Breast epithelium (tissue), 4 donors: ENCODE data around the gene FOXS1. TPM values are rescaled to one million over a fixed set of nuclear protein-coding genes. Genes with fewer than 3 reads are reported as not detected.

ENCODE experiments used
- DNase-seq, 2 donors: peaks; one replicate each; pipeline ENCODE4 v3.0.0-alpha.2; 2019; ENCODE audit warnings: low spot score in 2 of 2
- H3K27ac ChIP-seq, 2 donors: fragments of 200-600 bp; sonication (generic) in 1 of 2; one replicate each; pipeline ENCODE4 v1.5.1; 2016 to 2019; ENCODE audit warnings: mild to moderate bottlenecking in 1 of 2
- H3K27me3 ChIP-seq, 2 donors: fragments of 200-600 bp; sonication (generic) in 1 of 2; one replicate each; pipeline versions ENCODE4 v1.5.1 to v1.6.0; 2017 to 2019; ENCODE audit warnings: control low read depth in 1 of 2, mild to moderate bottlenecking in 1 of 2
- H3K36me3 ChIP-seq: fragments of 200-600 bp; one replicate; pipeline ENCODE4 v1.5.1; 2019
- H3K4me1 ChIP-seq, 2 donors: fragments of 200-600 bp; sonication (generic); one replicate each; pipeline ENCODE4 v1.5.1; 2016 to 2019; ENCODE audit warnings: control low read depth in 1 of 2
- H3K4me3 ChIP-seq, 3 donors: fragments of 200-600 bp; sonication (generic); 1 replicate in 2 of 3; 2 replicates in 1 of 3; pipeline ENCODE4 v1.5.1; 2016 to 2019; ENCODE audit warnings: mild to moderate bottlenecking in 3 of 3, moderate library complexity in 2 of 3
- H3K9me3 ChIP-seq, 2 donors: fragments of 200-600 bp; sonication (generic) in 1 of 2; one replicate each; pipeline ENCODE4 v1.5.1; 2016 to 2019; ENCODE audit warnings: control low read depth in 1 of 2
- CTCF ChIP-seq, 3 donors: fragments of 450-650 bp; IDR thresholded peaks; one replicate each; pipeline ENCODE4 v1.5.1; 2016 to 2017; ENCODE audit warnings: antibody characterized with exemption in 3 of 3, mild to moderate bottlenecking in 3 of 3, moderate library complexity in 3 of 3
- POLR2A ChIP-seq: fragments of 450-650 bp; IDR thresholded peaks from one replicate; pipeline ENCODE4 v1.6.1; 2016; ENCODE audit warnings: antibody characterized with exemption, mild to moderate bottlenecking, moderate library complexity
- POLR2AphosphoS5 ChIP-seq, 3 donors: sonication (generic); formaldehyde crosslinking; IDR thresholded peaks; one replicate each; pipeline ENCODE4 v1.6.1; 2017; ENCODE audit warnings: antibody characterized with exemption in 3 of 3
- intact Hi-C: fragments of 100-400 bp; cut with DNase I; formaldehyde crosslinking; loops from one replicate; pipeline ENCODE4 v1.15.1; 2023; ENCODE audit warnings: low total_unique reads
- total RNA-seq, 3 donors: library from RNA; depleted of rRNA; stranded (reverse); fragments of >200 nt; gene quantifications; one replicate each; pipeline ENCODE4 v1.1.0, GENCODE V29; 2016

Gene FOXS1
- total RNA-seq, 3 donors from 2014 or later = 0.44 to 0.98 TPM; not detected in 1

- H3K36me3 ChIP-seq = no peaks in the 10 kb centered on the region
- intact Hi-C loops = no loop called here
- H3K27me3 ChIP-seq = no peaks in the 10 kb centered on the region
- H3K4me3 ChIP-seq = no peak overlapping the region
- no peaks in the 10 kb centered on the region for H3K9me3 ChIP-seq
- TF ChIP-seq POLR2A (no peak), CTCF (IDR thresholded peaks at IDR 0.05) (no peak), POLR2AphosphoS5 (IDR thresholded peaks at IDR 0.05) (no peak)
- H3K4me1 ChIP-seq = no peaks in the 10 kb centered on the region
- no peak overlapping the region for H3K27ac ChIP-seq
- no peak for DNase-seq
Observed at GRCh38 chr20:31806564-31807355, 38.6 kb downstream of the FOXS1 start.

- no peak for TF ChIP-seq POLR2A
- no peak for TF ChIP-seq CTCF (IDR thresholded peaks at IDR 0.05)
- no peak for TF ChIP-seq POLR2AphosphoS5 (IDR thresholded peaks at IDR 0.05)
- no peaks in the 10 kb centered on the region for H3K27me3 ChIP-seq
- H3K36me3 ChIP-seq = no peaks in the 10 kb centered on the region
- no peaks in the 10 kb centered on the region for H3K9me3 ChIP-seq
- no peak overlapping the region for H3K4me3 ChIP-seq
- intact Hi-C loops = no loop called here
- no peak for DNase-seq
- no peak overlapping the region for H3K27ac ChIP-seq
- no peaks in the 10 kb centered on the region for H3K4me1 ChIP-seq
Observed at GRCh38 chr20:31803552-31804291, 41.7 kb downstream of the FOXS1 start.

- H3K27me3 ChIP-seq = no peaks in the 10 kb centered on the region
- H3K36me3 ChIP-seq = no peaks in the 10 kb centered on the region
- intact Hi-C loops = no loop called here
- H3K27ac ChIP-seq = no peak overlapping the region
- TF ChIP-seq POLR2A = no peak
- TF ChIP-seq CTCF (IDR thresholded peaks at IDR 0.05) = no peak
- TF ChIP-seq POLR2AphosphoS5 (IDR thresholded peaks at IDR 0.05) = no peak
- no peaks in the 10 kb centered on the region for H3K9me3 ChIP-seq
- no peak for DNase-seq
- no peak overlapping the region for H3K4me3 ChIP-seq
- H3K4me1 ChIP-seq = no peaks in the 10 kb centered on the region
Observed at GRCh38 chr20:31801508-31801907, 43.9 kb downstream of the FOXS1 start.

GRCh38 chr20:31797364-31797763, 48.0 kb downstream of the FOXS1 start:
- no peaks in the 10 kb centered on the region for H3K9me3 ChIP-seq
- no peak for TF ChIP-seq CTCF (IDR thresholded peaks at IDR 0.05)
- no peak for DNase-seq
- intact Hi-C loops = no loop called here
- no peak overlapping the region for H3K27ac ChIP-seq
- H3K4me3 ChIP-seq = no peak overlapping the region
- H3K4me1 ChIP-seq = no peaks in the 10 kb centered on the region
- no peaks in the 10 kb centered on the region for H3K36me3 ChIP-seq
- H3K27me3 ChIP-seq = no peaks in the 10 kb centered on the region

Other genes starting within 250 kb of the FOXS1 start
- gene ID1, start 240.3 kb downstream of the FOXS1 start, total RNA-seq = 100 to 1,000 TPM; 156 to 407 (median 270) TPM
- 1 to 10 TPM in 1 of 3 donors, not detected in 2; 5.3 TPM for gene COX4I2, start 207.7 kb downstream of the FOXS1 start, total RNA-seq
- 100 to 1,000 TPM in 2 of 3 donors, 10 to 100 TPM in 1; 95.1 to 124 (median 117) TPM for gene BCL2L1, start 122.7 kb downstream of the FOXS1 start, total RNA-seq
- 1 to 10 TPM in 1 of 3 donors, under 1 TPM in 2; 0.33 to 3.8 (median 0.73) TPM for gene TPX2, start 106.3 kb downstream of the FOXS1 start, total RNA-seq
- gene MYLK2, start 26.2 kb downstream of the FOXS1 start, total RNA-seq = not detected
- 1 to 10 TPM; 1.9 to 3.6 (median 2.1) TPM for gene DUSP15, start 24.9 kb upstream of the FOXS1 start, total RNA-seq
- gene TTLL9, start 25.0 kb upstream of the FOXS1 start, total RNA-seq = 1 to 10 TPM in 1 of 3 donors, under 1 TPM in 2; 0.16 to 2.9 (median 0.98) TPM
- gene PDRG1, start 106.4 kb upstream of the FOXS1 start, total RNA-seq = 10 to 100 TPM in 1 of 3 donors, 1 to 10 TPM in 2; 5.1 to 11.1 (median 9.8) TPM
- gene XKR7, start 122.5 kb upstream of the FOXS1 start, total RNA-seq = not detected
- 1 to 10 TPM; 2.8 to 9.2 (median 4.6) TPM for gene CCM2L, start 164.8 kb upstream of the FOXS1 start, total RNA-seq
- gene HCK, start 206.6 kb upstream of the FOXS1 start, total RNA-seq = 10 to 100 TPM; 10.2 to 27.4 (median 16.0) TPM